Measurements from ENCODE around the gene CSRNP3.

DNA sequence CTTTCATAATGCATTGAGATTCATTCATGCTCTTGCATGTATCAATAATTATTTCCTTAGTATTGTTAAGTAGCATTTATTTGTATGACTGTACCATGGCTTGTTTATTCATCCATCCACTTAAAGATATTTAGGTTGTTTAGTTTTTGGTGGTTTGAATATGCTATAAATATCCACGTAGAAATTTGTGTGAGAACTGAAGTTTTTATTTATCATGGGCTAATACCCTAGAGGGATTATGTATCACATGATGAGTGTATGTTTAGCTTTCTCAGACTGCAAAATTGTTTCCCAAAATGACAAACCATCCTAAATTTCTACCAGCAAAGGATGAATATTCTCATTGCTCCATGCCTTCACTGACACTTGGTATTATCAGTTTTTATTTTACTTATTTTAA is 55.2 kb downstream of the CSRNP3 start:
- TF ChIP-seq POLR2AphosphoS5 (IDR thresholded peaks at IDR 0.05; ENCODE audit: low read depth, low read length): no peak
- no peak for TF ChIP-seq POLR2A (IDR thresholded peaks at IDR 0.05; ENCODE audit: low read depth, low read length)
- TF ChIP-seq POU2F2 (IDR thresholded peaks at IDR 0.05; ENCODE audit: low read depth, low read length): no peak
- no peak for TF ChIP-seq SPI1 (IDR thresholded peaks at IDR 0.05; ENCODE audit: low read depth, low read length)

Data from GM12891 (cell line).